ENCODE measurements around the gene DBNDD2. TPM values are rescaled to one million over a fixed set of nuclear protein-coding genes. Genes with fewer than 3 reads are reported as not detected.

Gene DBNDD2
- total RNA-seq, 2 experiments from 2014 or later, result 8.1 to 10.0 TPM

DNA sequence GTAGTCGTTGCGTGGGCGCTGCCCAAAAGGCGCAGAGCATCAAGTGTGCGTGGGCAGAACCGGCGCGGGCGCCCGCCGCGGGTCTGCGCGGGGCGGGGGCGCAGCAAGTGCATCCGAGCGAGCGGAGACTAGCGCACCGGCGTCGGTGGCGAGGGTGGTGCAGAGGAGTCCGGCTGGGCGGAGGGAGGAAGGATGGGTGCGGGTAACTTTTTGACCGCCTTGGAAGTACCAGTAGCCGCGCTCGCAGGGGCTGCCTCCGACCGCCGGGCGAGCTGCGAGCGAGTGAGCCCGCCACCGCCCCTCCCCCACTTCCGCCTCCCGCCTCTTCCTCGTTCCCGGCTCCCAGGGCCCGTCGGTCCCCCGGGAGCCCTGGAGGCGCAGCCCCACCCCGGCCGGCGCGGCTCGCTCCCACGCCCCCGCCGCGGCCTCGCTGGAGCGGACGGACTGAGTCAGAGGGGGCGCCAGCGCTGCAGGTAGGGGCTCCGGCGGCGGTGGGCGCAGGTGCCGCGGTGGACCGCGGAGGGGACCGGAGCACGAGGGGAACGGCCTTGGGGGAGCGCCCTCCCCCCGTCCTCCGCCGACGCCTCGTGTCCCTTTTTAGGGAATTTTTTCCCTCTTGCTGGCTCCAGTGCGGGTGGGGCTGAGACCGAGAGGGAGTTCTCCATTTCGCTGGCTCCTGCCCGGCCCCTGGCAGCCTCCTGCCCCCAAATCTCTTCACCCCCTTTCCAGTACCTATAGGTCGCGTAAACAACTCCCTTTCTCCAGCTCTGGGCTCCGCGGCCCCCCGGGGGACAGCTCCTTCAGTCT lies 1.6 kb upstream of the DBNDD2 start:
- peaks cover 15% of the 10 kb centered on the region for H3K27me3 Mint-ChIP-seq (ENCODE audit: low read depth)
- CTCF ChIA-PET, result interaction anchor here (1.1 to 3.0 kb wide), 6 partner anchors 9 to 43 kb away, joined by 3 to 25 read pairs (median 8); partner anchors contain the start of gene PIGT

DNA sequence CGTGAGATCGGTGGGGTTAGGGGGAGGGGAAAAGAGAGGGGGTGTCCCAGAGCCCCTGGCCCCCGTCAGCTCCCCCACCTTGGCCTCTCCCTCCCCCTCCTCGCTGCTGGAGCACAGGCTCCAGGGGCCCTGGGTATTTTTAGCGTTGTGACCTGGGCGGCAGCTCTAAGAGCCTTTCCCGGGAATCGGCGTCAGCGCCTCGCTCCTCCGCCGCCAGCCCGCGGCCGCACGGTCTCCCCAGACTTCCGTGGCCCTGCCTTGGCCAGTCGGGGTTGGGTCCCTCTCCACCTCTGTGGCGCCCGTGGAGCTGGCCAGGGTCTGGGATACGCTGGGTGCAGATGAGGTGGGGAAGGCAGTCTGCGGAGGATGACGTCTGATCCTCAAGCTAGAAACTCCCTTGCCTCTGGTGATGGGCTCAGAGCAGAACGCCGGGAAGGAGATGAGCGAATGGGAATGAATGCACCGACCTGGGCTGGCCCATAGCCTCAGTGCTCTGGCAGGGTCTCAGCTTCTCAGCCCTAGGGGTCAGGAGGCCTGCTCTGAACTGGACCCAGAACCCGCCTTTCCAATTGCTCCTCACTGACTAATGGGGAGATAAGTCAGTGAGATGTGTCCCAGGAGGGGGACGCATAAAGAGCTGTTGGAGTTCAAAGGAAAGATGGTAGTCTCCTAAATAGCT lies 883 bp upstream of the DBNDD2 start:
- Mint-ChIP-seq H3K4me3 (peak overlapping the region; percentile 69), H3K27me3 (ENCODE audit: low read depth) (peaks cover 15% of the 10 kb centered on the region), H3K9me3 (ENCODE audit: insufficient read depth) (no peaks in the 10 kb centered on the region), H3K27ac (peak overlapping the region; percentile 49), H3K36me3 (ENCODE audit: low read depth) (peaks cover 7% of the 10 kb centered on the region), H3K4me1 (ENCODE audit: low read depth) (peaks cover 16% of the 10 kb centered on the region)
- CTCF ChIA-PET, result interaction anchor here (1.1 to 3.0 kb wide), 7 partner anchors 9 to 116 kb away, joined by 3 to 25 read pairs (median 5); partner anchors contain the start of gene PIGT
- ATAC-seq (no peak), DNase-seq (no peak)
- POLR2A ChIA-PET, result interaction anchor here (1.0 to 2.4 kb wide), 2 partner anchors 9 to 34 kb away, joined by 4 to 13 read pairs; partner anchors contain the start of gene PIGT

More for the DNA sequence above, 1.6 kb upstream of the DBNDD2 start:
- Mint-ChIP-seq H3K36me3 (ENCODE audit: low read depth) (peaks cover 14% of the 10 kb centered on the region), H3K9me3 (ENCODE audit: insufficient read depth) (peaks cover 7% of the 10 kb centered on the region), H3K27ac (peak overlapping the region; percentile 49), H3K4me1 (ENCODE audit: low read depth) (peaks cover 16% of the 10 kb centered on the region), H3K4me3 (peak overlapping the region; percentile 73)
- ATAC-seq, result peak; percentile 62
- POLR2A ChIA-PET, result interaction anchor here (2.4 kb wide), 1 partner anchor 10 kb away, joined by 13 read pairs; the partner anchor contains the start of gene PIGT
- DNase-seq, result peak; percentile 54

DNA sequence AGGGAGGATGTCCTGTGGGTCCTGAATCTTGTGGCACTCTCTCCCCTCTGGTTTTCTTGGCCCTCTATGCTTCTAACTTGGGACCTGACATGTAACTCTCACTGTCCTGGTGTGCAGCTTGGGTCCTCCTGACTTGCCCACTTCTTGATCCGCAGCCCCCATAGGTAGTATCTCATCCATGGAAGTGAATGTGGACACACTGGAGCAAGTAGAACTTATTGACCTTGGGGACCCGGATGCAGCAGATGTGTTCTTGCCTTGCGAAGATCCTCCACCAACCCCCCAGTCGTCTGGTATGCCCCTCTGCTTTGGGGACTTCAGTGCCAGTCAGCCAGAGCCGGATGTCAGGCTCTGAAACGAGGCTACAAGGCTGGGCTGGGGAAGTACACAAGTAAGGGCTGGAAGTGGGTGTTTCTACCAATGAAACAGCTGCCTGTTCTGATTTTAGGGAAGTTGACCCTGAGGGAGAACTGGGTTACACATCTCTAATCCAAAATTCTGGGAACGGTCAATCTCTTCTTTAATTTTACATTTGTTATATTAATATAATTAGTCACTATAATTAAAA lies 641 bp downstream of the DBNDD2 start:
- Mint-ChIP-seq H3K36me3 (ENCODE audit: low read depth) (peaks cover 3% of the 10 kb centered on the region), H3K9me3 (ENCODE audit: insufficient read depth) (no peaks in the 10 kb centered on the region), H3K4me3 (no peak overlapping the region), H3K27me3 (ENCODE audit: low read depth) (peaks cover 17% of the 10 kb centered on the region), H3K4me1 (ENCODE audit: low read depth) (peaks cover 22% of the 10 kb centered on the region), H3K27ac (no peak overlapping the region)
- CTCF ChIA-PET, result interaction anchor here (1.1 to 3.0 kb wide), 3 partner anchors 28 to 118 kb away, joined by 3 to 24 read pairs (median 5); no protein-coding TSS in a partner anchor
- POLR2A ChIA-PET, result interaction anchor here (2.4 kb wide), 1 partner anchor 7 kb away, joined by 13 read pairs; the partner anchor contains the start of gene PIGT
- DNase-seq, result no peak
- ATAC-seq, result no peak

DNA sequence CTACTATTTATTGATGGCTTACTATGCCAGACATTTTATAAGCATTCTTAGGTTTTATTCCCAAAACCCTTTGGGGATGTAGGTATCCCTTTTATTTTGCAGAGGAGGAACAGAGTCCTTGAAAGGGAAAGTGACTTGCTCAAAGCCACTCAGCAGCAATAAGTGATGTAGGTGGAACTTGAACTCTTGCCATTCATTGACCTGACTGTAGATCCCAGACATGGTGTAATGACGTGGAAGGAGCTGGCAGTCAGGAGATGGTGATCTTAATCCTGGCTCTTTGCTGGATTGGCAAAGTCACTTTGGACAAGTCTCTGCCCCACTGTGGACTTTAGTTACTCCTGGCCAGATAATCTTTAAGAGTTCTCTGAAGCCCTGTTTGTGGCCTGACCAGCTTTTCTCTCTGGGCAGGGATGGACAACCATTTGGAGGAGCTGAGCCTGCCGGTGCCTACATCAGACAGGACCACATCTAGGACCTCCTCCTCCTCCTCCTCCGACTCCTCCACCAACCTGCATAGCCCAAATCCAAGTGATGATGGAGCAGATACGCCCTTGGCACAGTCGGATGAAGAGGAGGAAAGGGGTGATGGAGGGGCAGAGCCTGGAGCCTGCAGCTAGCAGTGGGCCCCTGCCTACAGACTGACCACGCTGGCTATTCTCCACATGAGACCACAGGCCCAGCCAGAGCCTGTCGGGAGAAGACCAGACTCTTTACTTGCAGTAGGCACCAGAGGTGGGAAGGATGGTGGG lies 1.6 kb downstream of the DBNDD2 start:
- POLR2A ChIA-PET, result no interaction called here

DNA sequence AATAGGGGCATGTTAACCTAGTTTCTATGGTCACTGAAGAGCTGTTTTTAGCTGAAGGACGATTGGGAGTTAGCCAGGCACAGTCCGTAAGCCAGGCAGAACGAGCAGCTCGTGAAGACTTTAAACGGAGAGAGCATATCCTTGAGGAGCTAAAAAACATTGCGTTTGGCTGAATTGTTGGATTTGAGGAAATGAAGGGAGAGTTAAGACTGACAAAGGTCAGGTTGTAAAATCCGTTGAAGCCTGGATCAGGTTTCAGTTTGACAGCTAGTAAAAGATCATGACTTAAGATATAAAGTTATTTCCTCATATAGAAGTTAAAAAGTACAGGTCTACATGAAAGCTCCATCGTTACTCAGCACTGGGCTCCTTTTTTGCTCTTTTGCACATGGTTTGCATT lies 2.8 kb downstream of the DBNDD2 start:
- POLR2A ChIA-PET, result no interaction called here
- Mint-ChIP-seq H3K4me3 (no peak overlapping the region), H3K9me3 (ENCODE audit: insufficient read depth) (no peaks in the 10 kb centered on the region), H3K27me3 (ENCODE audit: low read depth) (peaks cover 9% of the 10 kb centered on the region), H3K27ac (no peak overlapping the region), H3K4me1 (ENCODE audit: low read depth) (peaks cover 29% of the 10 kb centered on the region), H3K36me3 (ENCODE audit: low read depth) (no peaks in the 10 kb centered on the region)
- CTCF ChIA-PET, result interaction anchor here (1.0 to 4.8 kb wide), 5 partner anchors 19 to 92 kb away, joined by 3 to 34 read pairs (median 6); partner anchors contain the start of gene SYS1
- ATAC-seq (no peak), DNase-seq (no peak)

More for the DNA sequence above, 1.6 kb downstream of the DBNDD2 start:
- CTCF ChIA-PET, result interaction anchor here (1.4 to 4.8 kb wide), 3 partner anchors 27 to 47 kb away, joined by 5 to 34 read pairs (median 7); partner anchors contain the start of gene SYS1
- H3K4me3 Mint-ChIP-seq, result no peak overlapping the region
- DNase-seq (no peak), ATAC-seq (no peak)
- no peaks in the 10 kb centered on the region for H3K9me3 Mint-ChIP-seq (ENCODE audit: insufficient read depth)
- peaks cover 24% of the 10 kb centered on the region for H3K4me1 Mint-ChIP-seq (ENCODE audit: low read depth)
- peaks cover 2% of the 10 kb centered on the region for H3K36me3 Mint-ChIP-seq (ENCODE audit: low read depth)
- H3K27me3 Mint-ChIP-seq (ENCODE audit: low read depth), result peaks cover 15% of the 10 kb centered on the region
- no peak overlapping the region for H3K27ac Mint-ChIP-seq

DNA sequence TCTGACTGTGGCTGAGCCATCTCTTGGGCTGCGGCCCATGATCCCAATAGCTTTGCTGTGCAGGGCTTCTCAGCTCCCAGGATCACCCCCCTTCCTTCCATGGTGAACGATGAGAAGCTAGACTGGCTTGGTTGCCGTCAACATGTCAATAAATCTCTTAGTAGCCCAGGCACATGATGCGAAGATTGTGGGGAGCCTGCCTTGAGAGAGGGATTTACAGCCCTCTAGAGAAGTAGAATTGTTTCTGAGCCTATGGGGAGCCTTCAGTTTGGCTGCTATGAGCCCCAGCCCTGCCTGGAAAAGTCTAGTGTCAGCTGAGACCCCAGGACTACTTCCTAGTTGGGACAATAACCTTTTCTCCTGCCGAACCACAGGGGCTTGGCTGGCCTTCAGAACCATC lies 4.6 kb downstream of the DBNDD2 start:
- H3K27ac Mint-ChIP-seq, result no peak overlapping the region
- peaks cover 34% of the 10 kb centered on the region for H3K4me1 Mint-ChIP-seq (ENCODE audit: low read depth)
- no peak overlapping the region for H3K4me3 Mint-ChIP-seq
- DNase-seq, result no peak
- H3K36me3 Mint-ChIP-seq (ENCODE audit: low read depth), result peaks cover 4% of the 10 kb centered on the region
- POLR2A ChIA-PET, result no interaction called here
- ATAC-seq, result no peak
- H3K27me3 Mint-ChIP-seq (ENCODE audit: low read depth), result peaks cover 4% of the 10 kb centered on the region
- H3K9me3 Mint-ChIP-seq (ENCODE audit: insufficient read depth), result no peaks in the 10 kb centered on the region
- CTCF ChIA-PET, result interaction anchor here (0.5 to 4.8 kb wide), 10 partner anchors 10 to 361 kb away, joined by 3 to 34 read pairs (median 6); partner anchors contain the start of gene SYS1

DNA sequence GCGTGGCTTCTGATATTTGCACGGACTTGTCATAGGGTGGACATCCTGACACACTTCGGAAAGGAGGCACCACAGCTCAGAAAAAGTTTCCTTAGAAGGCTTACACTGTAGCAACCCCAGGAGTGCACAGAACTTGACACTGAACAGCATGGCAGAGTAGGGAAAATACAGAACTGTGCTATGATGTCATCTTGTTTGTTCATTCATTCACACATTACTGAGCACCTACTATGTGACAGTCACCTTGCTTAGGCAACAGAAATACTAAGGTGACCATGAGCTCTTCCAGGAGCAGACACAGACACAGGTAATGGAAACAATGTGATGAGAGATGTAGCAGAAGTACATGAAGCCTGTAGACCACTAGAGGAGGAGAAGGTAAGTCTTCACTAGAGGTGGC lies 5.4 kb downstream of the DBNDD2 start:
- CTCF ChIA-PET, result interaction anchor here (1.2 to 4.8 kb wide), 8 partner anchors 11 to 120 kb away, joined by 3 to 34 read pairs (median 7); partner anchors contain the start of gene SYS1
- H3K4me1 Mint-ChIP-seq (ENCODE audit: low read depth), result peaks cover 40% of the 10 kb centered on the region
- ATAC-seq (no peak), DNase-seq (no peak)
- H3K27me3 Mint-ChIP-seq (ENCODE audit: low read depth), result peaks cover 2% of the 10 kb centered on the region
- peaks cover 8% of the 10 kb centered on the region for H3K36me3 Mint-ChIP-seq (ENCODE audit: low read depth)
- H3K27ac Mint-ChIP-seq, result no peak overlapping the region
- H3K9me3 Mint-ChIP-seq (ENCODE audit: insufficient read depth), result no peaks in the 10 kb centered on the region
- POLR2A ChIA-PET, result no interaction called here
- no peak overlapping the region for H3K4me3 Mint-ChIP-seq

DNA sequence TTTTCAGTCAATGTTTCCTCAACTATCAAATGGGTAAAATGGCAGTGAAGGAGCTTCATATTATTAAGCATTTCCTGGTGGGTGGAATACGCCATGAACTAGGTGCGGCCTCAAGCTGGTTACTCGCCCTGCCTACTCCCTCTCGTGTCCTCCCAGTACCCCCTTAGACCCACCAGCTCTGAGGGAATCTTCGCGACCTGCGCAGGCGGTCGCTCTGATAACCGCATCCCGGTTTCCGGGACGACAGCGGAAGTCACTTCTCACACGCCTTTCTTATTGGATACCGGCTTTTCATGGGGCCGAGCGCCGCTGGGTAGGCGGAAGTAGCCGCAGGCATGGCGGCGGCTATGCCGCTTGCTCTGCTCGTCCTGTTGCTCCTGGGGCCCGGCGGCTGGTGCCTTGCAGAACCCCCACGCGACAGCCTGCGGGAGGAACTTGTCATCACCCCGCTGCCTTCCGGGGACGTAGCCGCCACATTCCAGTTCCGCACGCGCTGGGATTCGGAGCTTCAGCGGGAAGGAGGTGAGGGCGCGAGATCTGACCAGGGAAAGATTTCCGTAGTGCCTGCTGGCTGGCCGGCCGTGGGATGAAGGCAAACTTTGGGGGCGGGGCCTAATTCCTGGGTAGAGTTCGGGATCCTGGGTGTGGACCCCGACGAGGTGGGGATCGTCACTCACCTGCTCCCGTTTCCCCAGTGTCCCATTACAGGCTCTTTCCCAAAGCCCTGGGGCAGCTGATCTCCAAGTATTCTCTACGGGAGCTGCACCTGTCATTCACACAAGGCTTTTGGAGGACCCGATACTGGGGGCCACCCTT lies 7.9 kb downstream of the DBNDD2 start, which contains the start of gene PIGT:
PIGT (plus strand) TSS at position 320 of the 816 bp plus-strand sequence; CDS start at position 336, 16 bp downstream.
- ChIA-PET CTCF (interaction anchor here (0.6 to 5.5 kb wide), 9 partner anchors 9 to 55 kb away, joined by 3 to 33 read pairs (median 8); partner anchors contain the start of gene SYS1), POLR2A (interaction anchor here (0.8 to 2.2 kb wide), 14 partner anchors 8 to 98 kb away, joined by 3 to 19 read pairs (median 6); partner anchors contain the start of genes DBNDD2, SDC4 and SYS1)
- Mint-ChIP-seq H3K27me3 (ENCODE audit: low read depth) (peaks cover 2% of the 10 kb centered on the region), H3K4me3 (peak within 1 kb of the TSS; percentile 93), H3K4me1 (ENCODE audit: low read depth) (peaks cover 42% of the 10 kb centered on the region), H3K9me3 (ENCODE audit: insufficient read depth) (no peaks in the 10 kb centered on the region), H3K36me3 (ENCODE audit: low read depth) (peaks cover 27% of the 10 kb centered on the region), H3K27ac (peak within 1 kb of the TSS; percentile 90)
- DNase-seq, result peak; percentile 92
- peak; percentile 97 for ATAC-seq

DNA sequence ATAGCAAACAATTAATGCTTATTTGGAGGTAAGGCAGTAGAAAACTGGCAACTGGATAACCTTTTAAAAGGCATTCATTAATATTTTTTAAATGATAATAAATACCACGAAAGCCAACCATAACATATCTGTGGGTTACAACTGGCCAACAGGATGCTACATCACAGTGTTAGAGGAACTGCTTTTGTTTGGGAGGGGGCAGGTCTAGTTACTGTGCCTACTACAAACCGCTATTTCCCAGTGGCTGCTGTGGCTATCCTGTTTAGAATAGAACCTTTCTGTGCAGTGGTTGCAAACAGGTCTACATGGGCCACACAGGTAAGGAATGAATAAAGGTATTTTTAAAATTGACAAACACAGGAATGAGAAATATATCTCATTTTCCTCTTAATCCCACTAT lies 8.8 kb downstream of the DBNDD2 start:
- ATAC-seq (no peak), DNase-seq (peak; percentile 44)
- POLR2A ChIA-PET, result interaction anchor here (0.6 to 2.2 kb wide), 7 partner anchors 9 to 90 kb away, joined by 3 to 19 read pairs (median 8); partner anchors contain the start of genes DBNDD2, SDC4 and SYS1

More for the DNA sequence above, 8.8 kb downstream of the DBNDD2 start:
- Mint-ChIP-seq H3K4me3 (peak overlapping the region; percentile 93), H3K27me3 (ENCODE audit: low read depth) (peaks cover 2% of the 10 kb centered on the region), H3K4me1 (ENCODE audit: low read depth) (peaks cover 42% of the 10 kb centered on the region), H3K9me3 (ENCODE audit: insufficient read depth) (no peaks in the 10 kb centered on the region), H3K36me3 (ENCODE audit: low read depth) (peaks cover 32% of the 10 kb centered on the region), H3K27ac (peak overlapping the region; percentile 90)
- CTCF ChIA-PET, result interaction anchor here (1.6 to 5.5 kb wide), 5 partner anchors 20 to 56 kb away, joined by 5 to 33 read pairs (median 23); partner anchors contain the start of gene SYS1

All from activated CD8-positive, alpha-beta T cell treated with anti-CD3 and anti-CD28 coated beads, Interleukin-2, amount 10 ng/mL, durations not matched to agents 7 days and 5 days (primary cell).